GM23338 (cell line): ENCODE measurements around the gene HEXD.

Experiments used
- CREB1 ChIP-seq: fragments of 250-450 bp; sonication (Bioruptor Pico); IDR thresholded peaks from 2 replicates; pipeline ENCODE4 v1.5.0; 2020; ENCODE audit warnings: low read depth, mild to moderate bottlenecking, moderate library complexity
- EZH2 ChIP-seq: fragments of 200-600 bp; sonication (generic); IDR thresholded peaks from one replicate; pipeline ENCODE4 v1.8.0; 2017; ENCODE audit warnings: antibody characterized with exemption, mild to moderate bottlenecking, low read depth; ENCODE audit not compliant: unreplicated experiment
- EZH2phosphoT487 ChIP-seq: fragments of 200-600 bp; sonication (generic); IDR thresholded peaks from one replicate; pipeline ENCODE4 v1.8.1; 2018; ENCODE audit warnings: antibody characterized with exemption; ENCODE audit not compliant: unreplicated experiment
- JUNB ChIP-seq: IDR thresholded peaks from one replicate; pipeline ENCODE4 v1.6.1; 2016; ENCODE audit warnings: antibody characterized with exemption; ENCODE audit not compliant: unreplicated experiment
- NANOG ChIP-seq: IDR thresholded peaks from 2 replicates; pipeline ENCODE4 v1.6.1; 2016; ENCODE audit warnings: antibody characterized with exemption, borderline replicate concordance
- POLR2AphosphoS5 ChIP-seq: IDR thresholded peaks from 2 replicates; pipeline ENCODE4 v1.6.1; 2016; ENCODE audit warnings: antibody characterized with exemption, low read depth
- STAT1 ChIP-seq: IDR thresholded peaks from one replicate; pipeline ENCODE4 v1.6.1; 2016; ENCODE audit warnings: antibody characterized with exemption; ENCODE audit not compliant: unreplicated experiment
- ZNF331 ChIP-seq: fragments of 250-450 bp; sonication (Bioruptor Pico); IDR thresholded peaks from 2 replicates; pipeline ENCODE4 v1.5.0; 2020; ENCODE audit warnings: low read depth, mild to moderate bottlenecking, moderate library complexity
- TF ChIP-seq, protein P1 (sequence below), 2 experiments: fragments of 200-600 bp in 1 of 2; sonication (generic) in 1 of 2; conservative IDR thresholded peaks; 2 replicates each; pipeline versions ENCODE4 v1.5.1 to v1.6.1; 2016 to 2017; ENCODE audit warnings: antibody characterized with exemption in 2 of 2, low read depth in 2 of 2, mild to moderate bottlenecking in 2 of 2, moderate library complexity in 1 of 2
- TF ChIP-seq, protein P2 (sequence below): IDR thresholded peaks from one replicate; pipeline ENCODE4 v1.6.1; 2018; ENCODE audit warnings: antibody characterized with exemption; ENCODE audit not compliant: unreplicated experiment
- TF ChIP-seq, protein P3 (sequence below): fragments of 250-450 bp; sonication (Bioruptor Pico); IDR thresholded peaks from 2 replicates; pipeline ENCODE4 v1.5.0; 2020; ENCODE audit warnings: mild to moderate bottlenecking, moderate library complexity
- TF ChIP-seq, protein P4 (sequence below): IDR thresholded peaks from 2 replicates; pipeline ENCODE4 v1.6.1; 2016; ENCODE audit warnings: antibody characterized with exemption

DNA sequence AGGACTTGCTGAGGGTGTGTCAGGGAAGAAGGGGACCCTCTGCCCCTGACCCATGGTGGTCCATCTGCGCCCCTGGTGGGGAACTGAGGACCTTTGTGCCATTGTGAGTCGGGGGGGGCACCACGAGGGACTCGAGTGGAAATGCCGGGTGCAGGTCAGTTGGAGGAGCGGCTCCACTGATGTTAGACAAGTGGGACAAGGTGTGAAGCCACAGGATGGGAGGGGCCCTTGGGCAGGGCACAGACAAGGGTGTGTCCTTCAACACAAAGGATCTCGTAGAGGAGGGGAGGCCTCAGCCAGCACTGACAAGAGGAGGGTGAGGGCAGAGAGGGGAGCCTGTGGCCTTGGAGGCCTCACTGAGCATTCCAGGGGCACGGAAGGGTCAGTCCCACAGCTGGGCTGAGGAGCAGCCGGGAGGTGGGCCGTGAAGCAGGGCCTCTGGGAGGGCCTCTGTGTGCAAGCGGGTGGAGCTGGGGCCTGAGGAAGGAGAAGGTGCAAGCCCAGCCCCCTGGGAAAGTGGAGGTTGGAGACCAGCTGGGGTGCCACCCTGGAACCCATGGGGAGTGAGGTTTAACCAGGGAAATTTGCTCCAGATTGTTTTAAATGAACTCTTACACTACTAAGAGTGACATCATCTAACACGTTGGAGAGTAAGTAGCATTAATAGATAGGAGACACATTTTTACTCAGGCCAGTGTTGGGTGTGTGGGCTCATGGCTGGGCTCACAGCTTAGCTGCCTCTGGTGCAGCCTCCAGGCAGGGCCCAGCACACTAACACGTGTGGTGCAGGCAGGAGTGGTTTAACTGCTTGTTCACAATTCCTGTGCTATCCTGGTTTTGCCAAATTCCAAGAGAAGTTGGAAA is 68.3 kb downstream of the HEXD start:
- TF ChIP-seq POLR2AphosphoS5 (no peak), STAT1 (no peak), EZH2 (no peak), EZH2phosphoT487 (no peak), JUNB (no peak), NANOG (no peak), ZNF331 (CRISPR knock-in tag) (no peak), CREB1 (CRISPR knock-in tag) (no peak)
- TF ChIP-seq, protein P1, sequence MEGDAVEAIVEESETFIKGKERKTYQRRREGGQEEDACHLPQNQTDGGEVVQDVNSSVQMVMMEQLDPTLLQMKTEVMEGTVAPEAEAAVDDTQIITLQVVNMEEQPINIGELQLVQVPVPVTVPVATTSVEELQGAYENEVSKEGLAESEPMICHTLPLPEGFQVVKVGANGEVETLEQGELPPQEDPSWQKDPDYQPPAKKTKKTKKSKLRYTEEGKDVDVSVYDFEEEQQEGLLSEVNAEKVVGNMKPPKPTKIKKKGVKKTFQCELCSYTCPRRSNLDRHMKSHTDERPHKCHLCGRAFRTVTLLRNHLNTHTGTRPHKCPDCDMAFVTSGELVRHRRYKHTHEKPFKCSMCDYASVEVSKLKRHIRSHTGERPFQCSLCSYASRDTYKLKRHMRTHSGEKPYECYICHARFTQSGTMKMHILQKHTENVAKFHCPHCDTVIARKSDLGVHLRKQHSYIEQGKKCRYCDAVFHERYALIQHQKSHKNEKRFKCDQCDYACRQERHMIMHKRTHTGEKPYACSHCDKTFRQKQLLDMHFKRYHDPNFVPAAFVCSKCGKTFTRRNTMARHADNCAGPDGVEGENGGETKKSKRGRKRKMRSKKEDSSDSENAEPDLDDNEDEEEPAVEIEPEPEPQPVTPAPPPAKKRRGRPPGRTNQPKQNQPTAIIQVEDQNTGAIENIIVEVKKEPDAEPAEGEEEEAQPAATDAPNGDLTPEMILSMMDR (conservative IDR thresholded peaks at IDR 0.05; ENCODE audit: low read depth in 2 of 2): no peak
- TF ChIP-seq, protein P2, sequence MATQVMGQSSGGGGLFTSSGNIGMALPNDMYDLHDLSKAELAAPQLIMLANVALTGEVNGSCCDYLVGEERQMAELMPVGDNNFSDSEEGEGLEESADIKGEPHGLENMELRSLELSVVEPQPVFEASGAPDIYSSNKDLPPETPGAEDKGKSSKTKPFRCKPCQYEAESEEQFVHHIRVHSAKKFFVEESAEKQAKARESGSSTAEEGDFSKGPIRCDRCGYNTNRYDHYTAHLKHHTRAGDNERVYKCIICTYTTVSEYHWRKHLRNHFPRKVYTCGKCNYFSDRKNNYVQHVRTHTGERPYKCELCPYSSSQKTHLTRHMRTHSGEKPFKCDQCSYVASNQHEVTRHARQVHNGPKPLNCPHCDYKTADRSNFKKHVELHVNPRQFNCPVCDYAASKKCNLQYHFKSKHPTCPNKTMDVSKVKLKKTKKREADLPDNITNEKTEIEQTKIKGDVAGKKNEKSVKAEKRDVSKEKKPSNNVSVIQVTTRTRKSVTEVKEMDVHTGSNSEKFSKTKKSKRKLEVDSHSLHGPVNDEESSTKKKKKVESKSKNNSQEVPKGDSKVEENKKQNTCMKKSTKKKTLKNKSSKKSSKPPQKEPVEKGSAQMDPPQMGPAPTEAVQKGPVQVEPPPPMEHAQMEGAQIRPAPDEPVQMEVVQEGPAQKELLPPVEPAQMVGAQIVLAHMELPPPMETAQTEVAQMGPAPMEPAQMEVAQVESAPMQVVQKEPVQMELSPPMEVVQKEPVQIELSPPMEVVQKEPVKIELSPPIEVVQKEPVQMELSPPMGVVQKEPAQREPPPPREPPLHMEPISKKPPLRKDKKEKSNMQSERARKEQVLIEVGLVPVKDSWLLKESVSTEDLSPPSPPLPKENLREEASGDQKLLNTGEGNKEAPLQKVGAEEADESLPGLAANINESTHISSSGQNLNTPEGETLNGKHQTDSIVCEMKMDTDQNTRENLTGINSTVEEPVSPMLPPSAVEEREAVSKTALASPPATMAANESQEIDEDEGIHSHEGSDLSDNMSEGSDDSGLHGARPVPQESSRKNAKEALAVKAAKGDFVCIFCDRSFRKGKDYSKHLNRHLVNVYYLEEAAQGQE: no peak
- TF ChIP-seq, protein P3, sequence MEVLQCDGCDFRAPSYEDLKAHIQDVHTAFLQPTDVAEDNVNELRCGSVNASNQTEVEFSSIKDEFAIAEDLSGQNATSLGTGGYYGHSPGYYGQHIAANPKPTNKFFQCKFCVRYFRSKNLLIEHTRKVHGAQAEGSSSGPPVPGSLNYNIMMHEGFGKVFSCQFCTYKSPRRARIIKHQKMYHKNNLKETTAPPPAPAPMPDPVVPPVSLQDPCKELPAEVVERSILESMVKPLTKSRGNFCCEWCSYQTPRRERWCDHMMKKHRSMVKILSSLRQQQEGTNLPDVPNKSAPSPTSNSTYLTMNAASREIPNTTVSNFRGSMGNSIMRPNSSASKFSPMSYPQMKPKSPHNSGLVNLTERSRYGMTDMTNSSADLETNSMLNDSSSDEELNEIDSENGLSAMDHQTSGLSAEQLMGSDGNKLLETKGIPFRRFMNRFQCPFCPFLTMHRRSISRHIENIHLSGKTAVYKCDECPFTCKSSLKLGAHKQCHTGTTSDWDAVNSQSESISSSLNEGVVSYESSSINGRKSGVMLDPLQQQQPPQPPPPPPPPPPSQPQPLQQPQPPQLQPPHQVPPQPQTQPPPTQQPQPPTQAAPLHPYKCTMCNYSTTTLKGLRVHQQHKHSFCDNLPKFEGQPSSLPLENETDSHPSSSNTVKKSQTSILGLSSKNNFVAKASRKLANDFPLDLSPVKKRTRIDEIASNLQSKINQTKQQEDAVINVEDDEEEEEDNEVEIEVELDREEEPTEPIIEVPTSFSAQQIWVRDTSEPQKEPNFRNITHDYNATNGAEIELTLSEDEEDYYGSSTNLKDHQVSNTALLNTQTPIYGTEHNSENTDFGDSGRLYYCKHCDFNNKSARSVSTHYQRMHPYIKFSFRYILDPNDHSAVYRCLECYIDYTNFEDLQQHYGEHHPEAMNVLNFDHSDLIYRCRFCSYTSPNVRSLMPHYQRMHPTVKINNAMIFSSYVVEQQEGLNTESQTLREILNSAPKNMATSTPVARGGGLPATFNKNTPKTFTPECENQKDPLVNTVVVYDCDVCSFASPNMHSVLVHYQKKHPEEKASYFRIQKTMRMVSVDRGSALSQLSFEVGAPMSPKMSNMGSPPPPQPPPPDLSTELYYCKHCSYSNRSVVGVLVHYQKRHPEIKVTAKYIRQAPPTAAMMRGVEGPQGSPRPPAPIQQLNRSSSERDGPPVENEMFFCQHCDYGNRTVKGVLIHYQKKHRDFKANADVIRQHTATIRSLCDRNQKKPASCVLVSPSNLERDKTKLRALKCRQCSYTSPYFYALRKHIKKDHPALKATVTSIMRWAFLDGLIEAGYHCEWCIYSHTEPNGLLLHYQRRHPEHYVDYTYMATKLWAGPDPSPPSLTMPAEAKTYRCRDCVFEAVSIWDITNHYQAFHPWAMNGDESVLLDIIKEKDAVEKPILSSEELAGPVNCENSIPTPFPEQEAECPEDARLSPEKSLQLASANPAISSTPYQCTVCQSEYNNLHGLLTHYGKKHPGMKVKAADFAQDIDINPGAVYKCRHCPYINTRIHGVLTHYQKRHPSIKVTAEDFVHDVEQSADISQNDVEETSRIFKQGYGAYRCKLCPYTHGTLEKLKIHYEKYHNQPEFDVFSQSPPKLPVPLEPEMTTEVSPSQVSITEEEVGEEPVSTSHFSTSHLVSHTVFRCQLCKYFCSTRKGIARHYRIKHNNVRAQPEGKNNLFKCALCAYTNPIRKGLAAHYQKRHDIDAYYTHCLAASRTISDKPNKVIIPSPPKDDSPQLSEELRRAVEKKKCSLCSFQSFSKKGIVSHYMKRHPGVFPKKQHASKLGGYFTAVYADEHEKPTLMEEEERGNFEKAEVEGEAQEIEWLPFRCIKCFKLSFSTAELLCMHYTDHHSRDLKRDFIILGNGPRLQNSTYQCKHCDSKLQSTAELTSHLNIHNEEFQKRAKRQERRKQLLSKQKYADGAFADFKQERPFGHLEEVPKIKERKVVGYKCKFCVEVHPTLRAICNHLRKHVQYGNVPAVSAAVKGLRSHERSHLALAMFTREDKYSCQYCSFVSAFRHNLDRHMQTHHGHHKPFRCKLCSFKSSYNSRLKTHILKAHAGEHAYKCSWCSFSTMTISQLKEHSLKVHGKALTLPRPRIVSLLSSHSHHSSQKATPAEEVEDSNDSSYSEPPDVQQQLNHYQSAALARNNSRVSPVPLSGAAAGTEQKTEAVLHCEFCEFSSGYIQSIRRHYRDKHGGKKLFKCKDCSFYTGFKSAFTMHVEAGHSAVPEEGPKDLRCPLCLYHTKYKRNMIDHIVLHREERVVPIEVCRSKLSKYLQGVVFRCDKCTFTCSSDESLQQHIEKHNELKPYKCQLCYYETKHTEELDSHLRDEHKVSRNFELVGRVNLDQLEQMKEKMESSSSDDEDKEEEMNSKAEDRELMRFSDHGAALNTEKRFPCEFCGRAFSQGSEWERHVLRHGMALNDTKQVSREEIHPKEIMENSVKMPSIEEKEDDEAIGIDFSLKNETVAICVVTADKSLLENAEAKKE (CRISPR knock-in tag): no peak
- TF ChIP-seq, protein P4, sequence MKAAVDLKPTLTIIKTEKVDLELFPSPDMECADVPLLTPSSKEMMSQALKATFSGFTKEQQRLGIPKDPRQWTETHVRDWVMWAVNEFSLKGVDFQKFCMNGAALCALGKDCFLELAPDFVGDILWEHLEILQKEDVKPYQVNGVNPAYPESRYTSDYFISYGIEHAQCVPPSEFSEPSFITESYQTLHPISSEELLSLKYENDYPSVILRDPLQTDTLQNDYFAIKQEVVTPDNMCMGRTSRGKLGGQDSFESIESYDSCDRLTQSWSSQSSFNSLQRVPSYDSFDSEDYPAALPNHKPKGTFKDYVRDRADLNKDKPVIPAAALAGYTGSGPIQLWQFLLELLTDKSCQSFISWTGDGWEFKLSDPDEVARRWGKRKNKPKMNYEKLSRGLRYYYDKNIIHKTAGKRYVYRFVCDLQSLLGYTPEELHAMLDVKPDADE: no peak
